Naive B cell (primary cell): ENCODE results near the gene GK. TPM values are rescaled to one million over a fixed set of nuclear protein-coding genes. Genes with fewer than 3 reads are reported as not detected.
"Not testable (repeated sequence)": the region's sequence is repeated elsewhere in the genome, so short reads cannot be mapped to it uniquely, and the experiment has no call there.

Source experiments
- ATAC-seq, 2 donors: fragments of 150-1000 bp; cut with Tn5 transposase; 2 replicates each; pipeline ENCODE4 v1.10.0; 2021; ENCODE audit warnings: low read depth in 2 of 2, mild to moderate bottlenecking in 2 of 2, moderate library complexity in 2 of 2
- DNase-seq: peaks from one replicate; pipeline ENCODE4 v3.0.0; 2022
- H3K27ac Mint-ChIP-seq, 6 donors: one replicate each; pipeline ENCODE4 v1.8.0; 2020 to 2022; ENCODE audit warnings: mild to moderate bottlenecking in 6 of 6, mixed read lengths in 6 of 6, moderate library complexity in 5 of 6, inconsistent platforms in 2 of 6
- H3K27me3 Mint-ChIP-seq, 3 donors: one replicate each; pipeline ENCODE4 v1.8.0; 2021 to 2022; ENCODE audit warnings: mixed read lengths in 3 of 3, mild to moderate bottlenecking in 1 of 3
- H3K36me3 Mint-ChIP-seq, 2 donors: one replicate each; pipeline ENCODE4 v1.8.0; 2020 to 2022; ENCODE audit warnings: mixed read lengths in 2 of 2, inconsistent platforms in 1 of 2, mild to moderate bottlenecking in 1 of 2
- H3K4me1 Mint-ChIP-seq, 3 donors: one replicate each; pipeline ENCODE4 v1.8.0; 2020 to 2022; ENCODE audit warnings: mixed read lengths in 3 of 3, inconsistent platforms in 1 of 3, mild to moderate bottlenecking in 1 of 3, moderate library complexity in 1 of 3
- H3K4me3 Mint-ChIP-seq, 8 donors: one replicate each; pipeline ENCODE4 v1.8.0; 2020 to 2022; ENCODE audit warnings: mild to moderate bottlenecking in 8 of 8, mixed read lengths in 8 of 8, moderate library complexity in 8 of 8, inconsistent platforms in 2 of 8
- H3K9me3 Mint-ChIP-seq, 7 donors: one replicate each; pipeline ENCODE4 v1.8.0; 2020 to 2022; ENCODE audit warnings: mixed read lengths in 7 of 7, mild to moderate bottlenecking in 5 of 7, inconsistent platforms in 2 of 7, moderate library complexity in 1 of 7
- polyA plus RNA-seq, 6 donors: library from polyadenylated mRNA; unstranded; fragments of 300-500 nt; fragmentation: Illumina TruSeq; gene quantifications; one replicate each; pipeline ENCODE4 v1.2.3, GENCODE V29; 2021; ENCODE audit warnings: low read depth in 6 of 6

The GK gene
- polyA plus RNA-seq, 6 donors from 2014 or later: 10.3 to 19.5 (median 14.5) TPM

DNA sequence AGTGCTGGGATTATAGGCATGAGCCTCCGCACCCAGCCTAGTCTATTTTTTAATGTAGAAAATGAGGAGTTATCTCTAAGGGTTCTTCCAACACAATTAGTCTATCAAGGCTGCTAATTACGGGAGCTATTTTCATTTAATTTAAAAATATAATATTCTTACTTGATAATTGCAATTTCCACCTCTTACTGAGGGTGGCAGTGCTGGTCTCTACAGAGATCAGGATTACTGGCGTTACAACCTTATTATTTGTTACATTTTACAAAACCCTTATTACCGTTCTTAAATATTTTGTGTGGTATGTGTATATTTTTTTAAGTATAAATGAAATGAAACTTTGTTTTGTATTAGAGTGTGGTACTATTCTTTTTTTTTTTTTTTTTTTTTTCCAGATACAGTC is 17.6 kb upstream of the GK start:
- H3K27me3 Mint-ChIP-seq: no peaks in the 10 kb centered on the region
- ATAC-seq (no peak), DNase-seq (no peak)
- H3K27ac Mint-ChIP-seq: no peak overlapping the region
- peaks cover 6 to 16% (median 12%) of the 10 kb centered on the region in 3 donors for H3K4me1 Mint-ChIP-seq
- no peaks in the 10 kb centered on the region for H3K36me3 Mint-ChIP-seq
- no peak overlapping the region for H3K4me3 Mint-ChIP-seq
- peaks cover 0 to 4% (median 0%) of the 10 kb centered on the region in 7 donors for H3K9me3 Mint-ChIP-seq

DNA sequence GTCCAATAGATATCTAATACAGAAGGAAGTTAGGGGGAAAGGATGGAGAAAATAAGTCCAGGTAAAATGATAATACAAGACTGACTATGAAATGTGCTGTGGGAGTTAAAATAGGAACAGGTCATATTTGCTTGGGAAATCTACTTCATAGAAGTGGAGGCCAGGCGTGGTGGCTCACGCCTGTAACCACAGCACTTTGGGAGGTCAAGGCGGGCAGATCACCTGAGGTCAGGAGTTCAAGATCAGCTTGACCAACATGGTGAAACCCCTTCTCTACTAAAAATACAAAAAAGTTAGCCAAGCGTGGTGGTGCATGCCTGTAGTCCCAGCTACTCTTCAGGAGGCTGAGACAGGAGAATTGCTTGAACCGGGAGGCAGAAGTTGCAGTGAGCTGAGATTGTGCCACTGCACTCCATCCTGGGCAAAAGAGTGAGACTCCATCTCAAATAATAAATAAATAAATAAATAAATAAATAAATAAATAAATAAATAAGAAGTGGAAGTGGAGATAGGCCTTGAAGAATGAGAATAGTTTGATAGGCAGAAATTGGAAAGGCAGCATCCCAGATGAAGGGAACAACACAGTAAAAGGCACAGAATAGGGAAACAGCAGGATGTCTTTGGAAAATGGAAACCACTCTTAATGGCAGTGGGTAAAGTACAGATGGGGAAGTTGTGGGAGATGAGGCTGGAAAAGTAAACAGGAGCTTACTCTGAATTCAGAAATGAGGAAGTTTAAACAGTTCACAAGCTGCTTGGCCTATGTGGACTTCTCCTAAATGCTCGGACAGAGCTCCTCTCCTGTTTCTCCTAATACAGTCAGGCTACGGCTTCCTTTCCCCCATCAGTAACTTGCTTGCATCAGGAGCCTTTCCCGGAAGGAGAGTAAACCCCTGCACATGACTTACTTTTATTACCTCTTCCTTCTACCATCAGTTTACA is 15.1 kb upstream of the GK start:
- Mint-ChIP-seq H3K9me3 (peaks cover 0 to 6% (median 0%) of the 10 kb centered on the region in 7 donors), H3K27ac (peak overlapping the region in 1 of 6 donors; percentile 70), H3K4me1 (peaks cover 6 to 16% (median 12%) of the 10 kb centered on the region in 3 donors), H3K36me3 (no peaks in the 10 kb centered on the region), H3K27me3 (no peaks in the 10 kb centered on the region), H3K4me3 (no peak overlapping the region)
- ATAC-seq: no peak
- DNase-seq: no peak

DNA sequence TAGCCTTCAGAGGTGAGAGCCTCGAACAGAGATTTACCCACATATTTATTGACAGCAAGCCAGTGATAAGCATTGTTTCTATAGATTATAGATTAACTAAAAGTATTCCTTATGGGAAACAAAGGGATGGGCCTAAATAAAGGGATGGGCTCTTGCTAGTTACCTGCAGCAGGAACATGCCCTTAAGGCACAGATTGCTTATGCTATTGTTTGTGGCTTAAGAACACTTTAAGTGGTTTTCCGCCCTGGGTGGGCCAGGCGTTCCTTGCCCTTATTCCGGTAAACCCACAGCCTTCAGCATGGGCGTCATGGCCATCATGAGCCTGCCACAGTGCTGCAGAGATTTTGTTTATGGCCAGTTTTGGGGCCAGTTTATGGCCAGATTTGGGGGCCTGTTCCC is 13.5 kb upstream of the GK start:
- not testable (repeated sequence) for H3K27me3 Mint-ChIP-seq, ATAC-seq, H3K36me3 Mint-ChIP-seq, H3K4me3 Mint-ChIP-seq, DNase-seq, H3K9me3 Mint-ChIP-seq, H3K27ac Mint-ChIP-seq
- H3K4me1 Mint-ChIP-seq: peaks cover 6 to 16% (median 12%) of the 10 kb centered on the region in 3 donors

DNA sequence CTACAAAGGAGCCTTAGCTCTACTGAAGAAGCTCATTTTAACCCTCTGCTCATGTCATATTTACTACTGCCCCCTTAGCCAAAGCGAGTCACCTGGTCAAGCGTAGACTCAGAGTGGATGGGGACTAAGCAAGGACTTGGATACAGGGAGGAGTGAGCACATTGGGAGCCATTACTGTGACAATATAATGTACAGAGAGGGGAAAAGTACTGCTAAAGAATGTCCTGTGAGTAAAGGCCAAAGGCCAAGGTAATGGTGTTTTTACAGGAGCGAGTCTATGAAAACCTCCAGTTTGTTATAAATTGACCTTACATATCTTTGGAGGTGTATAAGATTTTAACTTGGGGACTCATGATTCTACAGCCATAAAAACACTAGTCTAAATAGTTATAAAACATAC is 10.6 kb upstream of the GK start:
- Mint-ChIP-seq H3K9me3 (peaks cover 0 to 4% (median 0%) of the 10 kb centered on the region in 7 donors), H3K27me3 (no peaks in the 10 kb centered on the region), H3K4me1 (peaks cover 6 to 11% (median 10%) of the 10 kb centered on the region in 3 donors), H3K27ac (no peak overlapping the region), H3K36me3 (no peaks in the 10 kb centered on the region), H3K4me3 (no peak overlapping the region)
- DNase-seq (no peak), ATAC-seq (no peak)

DNA sequence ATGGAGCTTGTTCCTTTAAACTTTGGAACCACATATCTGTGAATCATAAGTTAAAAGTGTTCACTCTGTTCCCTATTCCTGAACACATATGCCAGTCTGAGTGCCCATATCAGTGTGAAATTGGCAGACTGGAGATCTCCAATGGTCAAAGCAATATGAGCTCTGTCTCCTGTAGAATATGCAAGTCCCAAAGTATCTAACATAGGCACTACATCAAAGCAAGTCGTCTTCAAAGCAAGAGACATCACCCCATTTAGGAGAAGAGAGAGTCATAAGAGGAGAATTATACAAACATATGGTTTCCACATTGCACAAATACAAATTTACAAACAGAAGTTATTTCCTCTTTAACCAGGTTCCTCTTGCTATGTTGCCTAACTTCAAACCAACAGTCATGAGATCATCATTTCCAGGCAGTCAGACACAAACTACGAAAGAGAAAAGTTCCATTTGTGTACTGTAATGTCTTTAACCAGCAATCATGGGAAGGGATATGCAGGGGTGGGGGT is 9.9 kb upstream of the GK start:
- Mint-ChIP-seq H3K4me1 (peaks cover 3 to 8% (median 4%) of the 10 kb centered on the region in 3 donors), H3K4me3 (no peak overlapping the region), H3K9me3 (peaks cover 0 to 4% (median 0%) of the 10 kb centered on the region in 7 donors), H3K36me3 (no peaks in the 10 kb centered on the region), H3K27me3 (no peaks in the 10 kb centered on the region), H3K27ac (no peak overlapping the region)
- DNase-seq: no peak
- no peak for ATAC-seq

DNA sequence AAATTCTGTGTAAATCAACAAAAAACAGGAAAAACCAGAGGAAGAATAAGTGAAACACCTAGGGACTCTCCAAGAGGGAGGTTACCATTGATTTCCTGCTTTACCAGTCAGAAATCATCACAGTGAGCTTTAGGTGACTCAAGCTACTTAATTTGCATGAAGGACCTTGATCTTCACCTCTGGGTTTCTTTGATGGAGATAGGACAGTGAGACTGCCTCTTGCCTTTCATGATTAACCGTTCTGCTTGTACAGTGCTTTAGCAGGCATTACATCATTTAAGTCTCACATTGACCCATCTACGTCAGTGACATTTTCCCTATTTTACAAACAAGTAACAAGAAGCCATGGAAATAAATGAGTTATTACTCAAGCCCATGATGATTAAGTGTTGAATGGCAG is 3.4 kb upstream of the GK start:
- Mint-ChIP-seq H3K4me3 (peak overlapping the region in 1 of 8 donors; percentile 63), H3K27me3 (no peaks in the 10 kb centered on the region), H3K27ac (no peak overlapping the region), H3K36me3 (no peaks in the 10 kb centered on the region), H3K9me3 (peaks cover 0 to 3% (median 0%) of the 10 kb centered on the region in 7 donors), H3K4me1 (peaks cover 13 to 16% (median 15%) of the 10 kb centered on the region in 3 donors)
- ATAC-seq (no peak), DNase-seq (no peak)

DNA sequence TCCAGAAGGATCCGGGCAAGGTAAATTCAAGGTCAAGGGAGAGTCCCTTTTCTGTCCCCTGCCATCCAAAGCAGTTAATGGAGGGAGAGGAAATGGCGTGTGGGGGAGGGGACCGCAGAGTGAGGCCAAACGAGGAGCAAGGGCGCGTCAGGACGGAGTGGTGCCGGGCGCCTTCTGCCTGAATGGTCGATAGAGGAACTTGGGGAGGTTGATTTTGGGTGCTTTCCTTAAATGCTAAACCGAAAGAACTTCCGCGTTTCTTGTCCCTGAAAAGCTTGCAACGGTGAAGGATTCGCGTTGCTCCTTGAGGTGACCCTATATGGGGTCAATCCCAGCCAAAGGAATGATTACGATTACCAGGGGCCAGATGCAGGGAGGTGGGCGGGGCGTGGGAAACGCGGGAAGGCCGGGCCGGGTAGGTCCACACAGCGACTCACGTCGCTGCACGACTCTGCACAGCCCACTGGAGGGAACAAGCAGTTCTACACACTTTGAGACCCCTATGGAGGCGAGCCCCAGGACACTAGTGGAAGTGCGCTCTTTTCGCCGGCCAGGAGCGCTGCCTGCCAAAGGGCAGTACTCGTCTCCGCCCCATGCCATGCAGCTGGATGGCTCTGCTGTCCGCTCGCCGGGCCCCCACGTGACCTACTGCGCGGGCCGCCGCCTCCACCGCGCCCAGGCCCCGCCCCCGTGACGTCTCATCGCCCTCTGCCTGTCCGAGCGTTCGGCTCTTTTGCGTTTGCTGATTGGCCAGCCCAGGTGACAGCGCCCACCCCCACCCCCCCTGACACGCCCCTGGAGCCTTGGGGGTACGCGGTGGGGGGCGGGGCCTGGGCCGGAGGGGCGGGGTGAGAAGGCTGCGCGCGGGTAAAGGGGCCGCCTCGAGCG is 452 bp upstream of the GK start:
- peaks cover 0 to 3% (median 0%) of the 10 kb centered on the region in 7 donors for H3K9me3 Mint-ChIP-seq
- ATAC-seq: peak; percentile 83 to 84
- DNase-seq: peak; percentile 91
- H3K4me1 Mint-ChIP-seq: peaks cover 23 to 30% (median 25%) of the 10 kb centered on the region in 3 donors
- peak overlapping the region; percentile 79 to 99 (median 98) for H3K27ac Mint-ChIP-seq
- peak overlapping the region; percentile 72 to 95 (median 94) for H3K4me3 Mint-ChIP-seq
- H3K36me3 Mint-ChIP-seq: no peaks in the 10 kb centered on the region
- H3K27me3 Mint-ChIP-seq: no peaks in the 10 kb centered on the region

DNA sequence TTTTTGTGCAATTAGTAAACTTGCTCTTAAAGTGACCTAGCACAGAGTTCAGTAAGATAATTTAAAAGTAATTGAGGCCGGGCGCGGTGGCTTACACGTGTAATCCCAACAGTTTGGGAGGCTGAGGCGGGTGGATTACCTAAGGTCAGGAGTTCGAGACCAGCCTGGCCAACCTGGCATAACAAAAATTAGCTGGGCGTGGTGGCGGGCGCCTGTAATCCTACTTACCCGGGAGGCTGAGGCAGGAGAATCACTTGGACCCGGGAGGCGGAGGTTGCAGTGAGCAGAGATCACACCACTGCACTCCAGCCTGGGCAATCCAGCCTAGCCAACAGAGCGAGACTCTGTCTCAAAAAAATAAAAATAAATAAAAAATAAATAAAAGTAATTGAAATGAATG is 1.2 kb downstream of the GK start:
- H3K36me3 Mint-ChIP-seq, ATAC-seq, H3K27me3 Mint-ChIP-seq, DNase-seq, H3K9me3 Mint-ChIP-seq: not testable (repeated sequence)
- Mint-ChIP-seq H3K4me1 (peaks cover 22 to 30% (median 25%) of the 10 kb centered on the region in 3 donors), H3K27ac (peak overlapping the region in 4 of 6 donors; percentile 22 to 94 (median 54)), H3K4me3 (peak overlapping the region in 7 of 8 donors; percentile 72 to 95 (median 88))

DNA sequence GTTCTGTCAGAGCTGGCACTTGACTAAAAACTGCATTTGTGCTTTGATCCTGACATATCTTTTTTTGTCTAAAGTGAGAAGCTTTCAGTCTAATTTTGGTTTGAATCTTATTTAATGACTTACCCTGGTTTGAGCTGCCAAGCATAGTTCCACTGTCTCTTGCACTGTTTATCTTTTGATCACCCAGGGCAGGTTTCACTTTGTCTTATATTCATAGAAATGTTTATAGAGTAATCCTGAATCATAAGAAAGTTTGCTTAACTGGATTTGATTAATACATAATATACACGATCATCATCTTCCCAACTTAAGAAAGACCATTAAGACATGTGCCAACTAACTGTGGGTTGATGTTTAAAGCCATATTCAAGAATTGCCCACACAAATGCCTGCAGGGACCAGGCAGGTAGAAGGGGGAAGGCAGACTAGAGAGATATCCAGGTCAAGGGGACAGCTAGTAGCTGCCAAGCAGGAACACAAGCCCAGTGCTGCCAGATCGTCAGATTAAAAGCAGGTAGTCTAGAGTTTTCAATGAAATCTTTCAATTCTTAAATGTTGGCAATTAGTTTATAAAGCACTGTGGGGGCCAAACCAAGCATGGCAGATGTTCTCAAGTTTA is 1.9 kb downstream of the GK start:
- DNase-seq (no peak), ATAC-seq (no peak)
- Mint-ChIP-seq H3K36me3 (no peaks in the 10 kb centered on the region), H3K9me3 (peaks cover 0 to 3% (median 0%) of the 10 kb centered on the region in 7 donors), H3K27ac (peak overlapping the region in 5 of 6 donors; percentile 7 to 74 (median 16)), H3K27me3 (no peaks in the 10 kb centered on the region), H3K4me3 (peak overlapping the region; percentile 12 to 95 (median 66)), H3K4me1 (peaks cover 20 to 30% (median 25%) of the 10 kb centered on the region in 3 donors)

DNA sequence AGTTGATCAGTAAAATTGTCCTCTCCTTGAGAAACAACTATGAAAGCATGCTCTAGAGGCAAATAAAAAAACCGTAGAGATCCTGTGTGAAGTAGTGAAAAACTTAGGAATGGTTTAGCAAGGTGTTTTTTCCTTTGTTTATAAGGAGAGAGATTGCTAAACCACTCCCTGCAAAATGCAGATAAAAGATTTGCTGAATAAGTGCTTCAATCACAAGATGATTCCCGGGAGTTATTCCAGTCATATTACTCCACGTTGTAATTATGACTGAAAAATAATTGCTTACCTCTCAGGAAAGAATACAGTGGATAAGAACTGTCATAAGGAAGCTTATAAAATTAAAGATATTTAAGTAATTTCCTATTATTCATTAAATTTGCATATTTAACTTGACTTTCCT is 2.8 kb downstream of the GK start:
- peak overlapping the region in 2 of 6 donors; percentile 12 to 42 for H3K27ac Mint-ChIP-seq
- H3K4me1 Mint-ChIP-seq: peaks cover 20 to 30% (median 26%) of the 10 kb centered on the region in 3 donors

DNA sequence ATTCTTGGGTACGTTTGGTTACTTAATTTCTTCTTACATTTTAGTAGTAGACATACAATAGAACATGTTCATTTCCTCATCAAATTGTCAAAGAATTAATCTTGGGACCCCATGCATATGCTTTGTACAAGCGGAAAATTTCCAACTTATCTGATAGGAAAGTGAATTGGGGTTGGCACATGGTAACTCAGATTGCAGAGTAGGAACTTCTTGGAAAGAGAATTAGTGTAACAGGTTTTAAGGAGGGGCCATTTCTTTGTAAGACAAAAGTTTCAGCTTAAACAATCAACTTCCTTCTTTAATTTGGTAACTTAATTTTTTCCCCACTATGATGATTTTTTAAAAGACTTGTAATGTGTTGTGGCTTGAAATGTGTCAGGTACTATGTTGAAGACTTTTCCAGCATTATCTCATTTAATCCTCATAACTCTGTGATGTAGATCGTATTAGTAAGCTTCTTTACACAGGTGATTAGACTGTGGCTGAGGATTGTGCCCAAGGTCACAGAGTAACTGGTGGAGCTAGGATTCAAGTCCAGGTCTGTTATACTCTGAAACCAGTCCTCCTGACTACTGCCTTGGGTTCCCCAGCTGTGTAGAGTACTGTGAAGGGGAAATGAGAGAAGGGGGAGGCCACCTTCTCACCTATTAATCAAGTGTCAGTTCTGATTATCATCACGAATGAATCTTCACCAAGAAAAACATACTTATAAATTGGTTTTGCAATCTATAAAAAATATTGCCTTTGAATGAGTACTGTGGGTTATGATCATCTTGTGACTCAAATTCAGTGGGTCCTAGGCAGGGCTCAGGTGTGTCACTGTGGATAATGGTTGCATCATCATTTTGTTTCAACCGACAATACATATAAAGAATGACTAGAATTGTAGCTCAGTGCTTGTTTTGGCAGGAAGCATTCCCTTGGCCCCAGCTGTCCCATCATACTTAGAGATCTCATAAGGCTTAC is 4.3 kb downstream of the GK start:
- H3K4me3 Mint-ChIP-seq: peak overlapping the region in 1 of 8 donors; percentile 30
- peaks cover 18 to 23% (median 23%) of the 10 kb centered on the region in 3 donors for H3K4me1 Mint-ChIP-seq
- no peaks in the 10 kb centered on the region for H3K27me3 Mint-ChIP-seq
- H3K27ac Mint-ChIP-seq: peak overlapping the region in 4 of 6 donors; percentile 5 to 89 (median 36)
- no peaks in the 10 kb centered on the region for H3K36me3 Mint-ChIP-seq
- peaks cover 0 to 2% (median 0%) of the 10 kb centered on the region in 7 donors for H3K9me3 Mint-ChIP-seq
- no peak for DNase-seq
- ATAC-seq: no peak

More for the DNA sequence above, 2.8 kb downstream of the GK start:
- H3K9me3 Mint-ChIP-seq: peaks cover 0 to under 1% (median 0%) of the 10 kb centered on the region in 7 donors
- H3K4me3 Mint-ChIP-seq: peak overlapping the region in 1 of 8 donors; percentile 94
- no peak for DNase-seq
- ATAC-seq: no peak
- H3K36me3 Mint-ChIP-seq: no peaks in the 10 kb centered on the region
- H3K27me3 Mint-ChIP-seq: no peaks in the 10 kb centered on the region

DNA sequence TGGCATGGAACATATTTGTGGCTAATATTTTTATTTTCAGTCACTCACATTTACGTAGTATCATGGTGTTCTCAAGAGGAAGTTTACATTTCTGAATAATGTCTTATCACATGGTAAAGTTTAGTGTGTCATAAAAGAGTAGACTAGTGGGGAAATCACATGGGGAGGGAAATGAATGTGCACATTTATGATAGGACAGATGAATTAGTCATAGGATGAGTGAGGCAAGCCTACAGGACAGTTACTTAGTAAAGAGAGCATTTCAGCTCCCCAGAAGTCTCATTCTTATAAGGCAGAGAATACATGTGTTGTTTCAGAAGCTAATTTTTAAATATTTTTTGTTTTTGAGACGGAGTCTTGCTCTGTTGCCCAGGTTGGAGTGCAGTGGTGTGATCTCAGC is 6.2 kb downstream of the GK start:
- DNase-seq (no peak), ATAC-seq (no peak)
- H3K9me3 Mint-ChIP-seq: peaks cover 0 to 2% (median 0%) of the 10 kb centered on the region in 7 donors
- no peak overlapping the region for H3K27ac Mint-ChIP-seq
- no peaks in the 10 kb centered on the region for H3K27me3 Mint-ChIP-seq
- no peaks in the 10 kb centered on the region for H3K36me3 Mint-ChIP-seq
- H3K4me1 Mint-ChIP-seq: peaks cover 15 to 18% (median 15%) of the 10 kb centered on the region in 3 donors
- no peak overlapping the region for H3K4me3 Mint-ChIP-seq
